H1 (cell line): ENCODE data around the gene MXRA8. TPM values are rescaled to one million over a fixed set of nuclear protein-coding genes. Genes with fewer than 3 reads are reported as not detected.
A peak's percentile ranks its signal among the peaks of the same experiment; 100 is the strongest.

Experiments
- CTCF ChIA-PET: fragments of 300-600 bp; sonication (Branson Sonifier 250); formaldehyde crosslinking; loops from one replicate; lab custom pipeline; 2021; ENCODE audit not compliant: partially characterized antibody; lab: Charles Lee
- POLR2A ChIA-PET: fragments of 300-600 bp; sonication (Branson Sonifier 250); formaldehyde crosslinking; loops from one replicate; lab custom pipeline; 2021; ENCODE audit warnings: inconsistent platforms; ENCODE audit not compliant: partially characterized antibody; lab: Charles Lee
- DNase-seq, 2 experiments: peaks; one replicate each; pipeline versions ENCODE4 v3.0.0 to v3.0.0-alpha.2; 2010 to 2022; ENCODE audit warnings: low spot score in 2 of 2, low read depth in 1 of 2, mixed read lengths in 1 of 2
- FAIRE-seq: peaks from 2 replicates; lab custom pipeline; 2011; peaks lifted over from hg19 to GRCh38; lab: Jason Lieb, UNC
- H2AFZ ChIP-seq: 2 replicates; pipeline ENCODE4 v1.8.1; 2012; ENCODE audit warnings: low read length, inconsistent platforms
- H2AK5ac ChIP-seq: 2 replicates; pipeline ENCODE4 v1.6.1; 2013; ENCODE audit warnings: low read depth, low read length
- H2BK120ac ChIP-seq: replicated peaks from 2 replicates; pipeline ENCODE3; 2013; ENCODE audit warnings: low read depth, low read length, inconsistent platforms
- H2BK12ac ChIP-seq: 2 replicates; pipeline ENCODE4 v1.6.1; 2013; ENCODE audit warnings: low read depth, low read length
- H2BK15ac ChIP-seq: 2 replicates; pipeline ENCODE4 v1.6.1; 2013; ENCODE audit warnings: low read length
- H2BK20ac ChIP-seq: 2 replicates; pipeline ENCODE4 v1.6.1; 2013; ENCODE audit warnings: low read length
- H2BK5ac ChIP-seq: 2 replicates; pipeline ENCODE4 v1.6.1; 2013; ENCODE audit warnings: low read depth, low read length
- H3K14ac ChIP-seq: 2 replicates; pipeline ENCODE4 v1.6.1; 2013; ENCODE audit warnings: inconsistent platforms; ENCODE audit not compliant: insufficient read length
- H3K18ac ChIP-seq: 2 replicates; pipeline ENCODE4 v1.6.1; 2013; ENCODE audit warnings: low read length; ENCODE audit errors: extremely low read depth
- H3K23ac ChIP-seq: 2 replicates; pipeline ENCODE4 v1.6.1; 2013; ENCODE audit warnings: inconsistent platforms; ENCODE audit not compliant: insufficient read length
- H3K23me2 ChIP-seq: 2 replicates; pipeline ENCODE4 v1.6.1; 2013; ENCODE audit warnings: low read depth, low read length
- H3K27ac ChIP-seq: 2 replicates; pipeline ENCODE4 v1.6.1; 2011; ENCODE audit warnings: low read depth, low read length, inconsistent platforms
- H3K27me3 ChIP-seq, 4 experiments: replicated peaks in 1 of 4; 1 replicate in 1 of 4; 2 replicates in 3 of 4; pipeline versions ENCODE4 v1.6.1 to v1.8.1; 2011 to 2013; ENCODE audit warnings: low read length in 3 of 4, mild to moderate bottlenecking in 3 of 4, inconsistent platforms in 2 of 4, mixed read lengths in 2 of 4, moderate library complexity in 1 of 4; ENCODE audit not compliant: control insufficient read depth in 3 of 4, insufficient read depth in 3 of 4; ENCODE audit errors: extremely low read depth in 1 of 4
- H3K36me3 ChIP-seq, 4 experiments: 2 replicates each; pipeline versions ENCODE4 v1.6.1 to v1.8.1; 2011 to 2013; ENCODE audit warnings: mild to moderate bottlenecking in 4 of 4, low read length in 3 of 4, moderate library complexity in 2 of 4, control low read depth in 1 of 4, inconsistent platforms in 1 of 4; ENCODE audit not compliant: insufficient read depth in 4 of 4, control insufficient read depth in 2 of 4
- H3K4ac ChIP-seq: replicated peaks from 2 replicates; pipeline ENCODE3; 2013; ENCODE audit warnings: low read length, low read depth, mixed read lengths, inconsistent platforms; ENCODE audit not compliant: insufficient read length
- H3K4me1 ChIP-seq, 4 experiments: replicated peaks in 1 of 4; 1 replicate in 1 of 4; 2 replicates in 3 of 4; pipeline versions ENCODE4 v1.6.1 to v1.8.1; 2011 to 2013; ENCODE audit warnings: low read length in 3 of 4, inconsistent platforms in 2 of 4, mixed read lengths in 1 of 4; ENCODE audit not compliant: insufficient read depth in 4 of 4, control insufficient read depth in 3 of 4
- H3K4me2 ChIP-seq, 2 experiments: 2 replicates each; pipeline versions ENCODE4 v1.6.1 to v1.8.1; 2011 to 2013; ENCODE audit warnings: low read depth in 2 of 2, low read length in 2 of 2, control low read depth in 1 of 2, inconsistent platforms in 1 of 2, mild to moderate bottlenecking in 1 of 2; ENCODE audit not compliant: insufficient read depth in 1 of 2
- H3K4me3 ChIP-seq, 4 experiments: fragments of 200-600, 300-600 bp in 1 of 4; sonication (generic), shearing (Covaris generic), sonication (Bioruptor Twin) in 1 of 4; 2 replicates each; pipeline versions ENCODE4 v1.5.1 to v1.8.1; 2011 to 2016; ENCODE audit warnings: low read length in 4 of 4, low read depth in 3 of 4, control low read depth in 2 of 4, inconsistent platforms in 2 of 4, mild to moderate bottlenecking in 2 of 4, mixed read lengths in 1 of 4, moderate library complexity in 1 of 4; ENCODE audit not compliant: insufficient read depth in 2 of 4; ENCODE audit errors: extremely low read depth in 1 of 4
- H3K56ac ChIP-seq: replicated peaks from 2 replicates; pipeline ENCODE3; 2013; ENCODE audit warnings: low read depth, mild to moderate bottlenecking, mixed read lengths, low read length, inconsistent platforms; ENCODE audit not compliant: insufficient read length
- H3K79me1 ChIP-seq: 2 replicates; pipeline ENCODE4 v1.6.1; 2013; ENCODE audit warnings: low read depth, low read length, control low read depth
- H3K79me2 ChIP-seq, 2 experiments: 2 replicates each; pipeline versions ENCODE4 v1.6.1 to v1.8.1; 2012 to 2013; ENCODE audit warnings: low read length in 2 of 2, mild to moderate bottlenecking in 2 of 2, inconsistent platforms in 1 of 2; ENCODE audit not compliant: insufficient read depth in 2 of 2, control insufficient read depth in 1 of 2
- H3K9ac ChIP-seq, 4 experiments: replicated peaks in 1 of 4; 1 replicate in 1 of 4; 2 replicates in 3 of 4; pipeline versions ENCODE4 v1.6.1 to v1.8.1; 2011 to 2013; ENCODE audit warnings: low read depth in 3 of 4, low read length in 3 of 4, control low read depth in 2 of 4, mild to moderate bottlenecking in 2 of 4, moderate library complexity in 2 of 4, inconsistent platforms in 1 of 4; ENCODE audit errors: extremely low read depth in 1 of 4
- H3K9me3 ChIP-seq, 2 experiments: 2 replicates each; pipeline versions ENCODE4 v1.6.1 to v1.8.1; 2012 to 2013; ENCODE audit warnings: mild to moderate bottlenecking in 2 of 2, moderate library complexity in 2 of 2, control low read depth in 1 of 2, inconsistent platforms in 1 of 2, low read depth in 1 of 2, low read length in 1 of 2, mixed read lengths in 1 of 2; ENCODE audit not compliant: insufficient read depth in 2 of 2
- H4K20me1 ChIP-seq, 2 experiments: replicated peaks in 1 of 2; 2 replicates each; pipeline versions ENCODE3 to v1.8.1; 2011 to 2013; ENCODE audit warnings: inconsistent platforms in 2 of 2, low read length in 2 of 2, mild to moderate bottlenecking in 1 of 2; ENCODE audit not compliant: insufficient read depth in 2 of 2, control insufficient read depth in 1 of 2
- H4K5ac ChIP-seq: 2 replicates; pipeline ENCODE4 v1.6.1; 2013; ENCODE audit warnings: low read length, low read depth, mixed read lengths, inconsistent platforms; ENCODE audit not compliant: insufficient read length
- H4K8ac ChIP-seq: 2 replicates; pipeline ENCODE4 v1.8.0; 2013; ENCODE audit warnings: mild to moderate bottlenecking, moderate library complexity, low read length, inconsistent platforms; ENCODE audit not compliant: insufficient read depth; ENCODE audit errors: extremely low read depth
- H4K91ac ChIP-seq: replicated peaks from 2 replicates; pipeline ENCODE3; 2013; ENCODE audit warnings: low read length, mixed read lengths, inconsistent platforms; ENCODE audit not compliant: insufficient read length
- CBX5 ChIP-seq: fragments of 300-800, 300-1000 bp; sonication (generic); IDR thresholded peaks from 2 replicates; pipeline ENCODE4 v1.7.1; 2016; ENCODE audit warnings: antibody characterized with exemption, low read length, low read depth
- CHD1 ChIP-seq: IDR thresholded peaks from 2 replicates; pipeline ENCODE4 v1.6.1; 2012; ENCODE audit warnings: low read depth, low read length, improper control_type of control experiment
- CHD2 ChIP-seq: IDR thresholded peaks from 2 replicates; pipeline ENCODE4 v1.6.1; 2012; ENCODE audit warnings: low read length, improper control_type of control experiment
- EZH2 ChIP-seq: fragments of 200-600 bp; sonication (generic); IDR thresholded peaks from 2 replicates; pipeline ENCODE4 v1.7.1; 2012; ENCODE audit warnings: low read depth, mild to moderate bottlenecking, moderate library complexity, low read length, inconsistent platforms; ENCODE audit not compliant: severe bottlenecking
- GTF2F1 ChIP-seq: IDR thresholded peaks from 2 replicates; pipeline ENCODE4 v1.6.1; 2012; ENCODE audit warnings: low read depth, low read length, improper control_type of control experiment, borderline replicate concordance
- KDM1A ChIP-seq: fragments of 200-600, 300-600 bp; sonication (generic); IDR thresholded peaks from 2 replicates; pipeline ENCODE4 v1.7.1; 2016; ENCODE audit warnings: mild to moderate bottlenecking, low read length, borderline replicate concordance
- KDM4A ChIP-seq: IDR thresholded peaks from one replicate; pipeline ENCODE4 v1.7.1; 2012; ENCODE audit warnings: low read depth, mild to moderate bottlenecking, moderate library complexity, low read length, inconsistent platforms; ENCODE audit not compliant: severe bottlenecking
- SAP30 ChIP-seq: fragments of 300-600 bp; sonication (generic); IDR thresholded peaks from 2 replicates; pipeline ENCODE4 v1.7.1; 2012; ENCODE audit warnings: low read length, moderate library complexity, mild to moderate bottlenecking, inconsistent platforms; ENCODE audit not compliant: insufficient read depth, insufficient replicate concordance
- SIN3A ChIP-seq, 2 experiments: IDR thresholded peaks in 1 of 2; conservative IDR thresholded peaks in 1 of 2; 2 replicates each; pipeline ENCODE4 v1.6.1; 2011 to 2012; ENCODE audit warnings: low read length in 2 of 2, improper control_type of control experiment in 1 of 2, low read depth in 1 of 2, mild to moderate bottlenecking in 1 of 2
- SP2 ChIP-seq: IDR thresholded peaks from 2 replicates; pipeline ENCODE4 v1.6.1; 2012; ENCODE audit warnings: mild to moderate bottlenecking, low read length, inconsistent platforms
- WGBS, 2 experiments: shearing (Covaris generic) in 1 of 2; methylation state at CpG; one replicate each; pipeline versions ENCODE4 v1.1.6 to v1.1.7; 2013 to 2015; ENCODE audit warnings: low lambda C conversion rate in 2 of 2, mixed read lengths in 2 of 2, inconsistent platforms in 1 of 2, low coverage in 1 of 2, missing lambda C conversion rate in 1 of 2; ENCODE audit not compliant: insufficient replicate concordance in 2 of 2, insufficient coverage in 1 of 2, insufficient read length in 1 of 2; ENCODE audit errors: extremely low coverage in 1 of 2, missing lambda C conversion rate in 1 of 2; 5-methylcytosine and 5-hydroxymethylcytosine counted together
- polyA plus RNA-seq, 7 experiments: library from polyadenylated mRNA; depleted of rRNA in 3 of 7; stranded (reverse) in 5 of 7; unstranded in 2 of 7; fragments of >200 nt in 5 of 7; fragments of 200-250 nt in 2 of 7; gene quantifications; 1 replicate in 5 of 7; 2 replicates in 1 of 7; 4 replicates in 1 of 7; pipeline versions ENCODE4 v1.2.1 to v1.2.3, GENCODE V29; 2011 to 2013; ENCODE audit warnings: missing spikeins in 2 of 7, mixed read lengths in 2 of 7
- total RNA-seq: library from RNA; stranded (reverse); fragmentation: NEBNext Ultra II Directional; extraction: Animal tissue kit (Norgen Biotek cat#: 25700); gene quantifications from 2 replicates; pipeline ENCODE4 v1.2.1, GENCODE V29; 2021
- TF ChIP-seq, protein P1 (sequence below): IDR thresholded peaks from 2 replicates; pipeline ENCODE4 v1.6.1; 2012; ENCODE audit warnings: inconsistent platforms

Gene MXRA8
- total and polyA plus RNA-seq, 2 of the 8 experiments (the other 6 are each of a cell fraction or from before 2014, with no cell fraction given), result 10.5 to 17.2 TPM

DNA sequence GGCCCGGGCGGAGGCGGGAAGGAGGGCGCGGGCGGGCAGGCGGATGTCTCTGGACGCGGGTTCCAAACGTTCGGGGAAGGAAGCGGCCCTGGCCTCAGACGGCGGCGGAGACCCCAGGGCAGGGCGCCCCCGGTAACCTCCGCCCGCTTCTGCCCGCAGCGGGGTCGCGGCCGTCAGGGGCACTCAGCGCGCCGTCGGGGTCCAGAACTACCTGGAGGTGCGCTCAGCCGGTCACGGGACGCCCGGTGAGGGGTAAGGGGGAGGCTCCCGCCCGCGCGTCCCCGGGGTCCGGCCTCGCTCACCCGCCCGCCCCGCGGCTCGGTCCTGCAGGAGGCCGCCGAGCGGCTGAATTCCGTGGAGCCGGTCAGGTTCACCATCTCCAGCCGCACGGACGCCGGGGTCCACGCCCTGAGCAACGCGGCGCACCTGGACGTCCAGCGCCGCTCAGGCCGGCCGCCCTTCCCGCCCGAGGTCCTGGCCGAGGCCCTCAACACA lies 49.6 kb downstream of the MXRA8 start:
- Histone ChIP-seq H3K4ac (no peak overlapping the region), H3K56ac (peak overlapping the region; percentile 16), H3K9me3 (no peaks in the 10 kb centered on the region), H2BK12ac (no peak overlapping the region), H3K79me1 (peaks cover 4% of the 10 kb centered on the region), H4K20me1 (peaks cover 5 to 26% of the 10 kb centered on the region in 2 experiments), H3K79me2 (peaks cover 0 to 6% of the 10 kb centered on the region in 2 experiments; a peak in 1 of 4 replicates), H3K14ac (no peak overlapping the region), H3K23ac (no peak overlapping the region), H2AK5ac (no peak overlapping the region), H2AFZ (no peak overlapping the region), H2BK120ac (no peak overlapping the region), H2BK20ac (no peak overlapping the region), H2BK15ac (no peak overlapping the region), H3K27ac (no peak overlapping the region; the same call in 1 of the 2 replicates), H3K4me1 (peaks cover 0 to 40% (median 31%) of the 10 kb centered on the region in 4 experiments; a peak in 6 of 7 replicates), H4K5ac (peak overlapping the region; percentile 83), H3K23me2 (peaks cover 21% of the 10 kb centered on the region; the same call in 1 of the 2 replicates), H4K8ac (no peak overlapping the region; the same call in 1 of the 2 replicates), H3K36me3 (peaks cover 12 to 32% (median 25%) of the 10 kb centered on the region in 4 experiments), H3K4me2 (peak overlapping the region; percentile 66 to 78), H4K91ac (no peak overlapping the region), H3K9ac (peak overlapping the region; percentile 45 to 71 (median 60); a peak in 6 of 7 replicates), H3K18ac (no peak overlapping the region; the same call in 1 of the 2 replicates), H2BK5ac (no peak overlapping the region; the same call in 1 of the 2 replicates), H3K27me3 (peaks cover 0 to 4% (median 1%) of the 10 kb centered on the region in 4 experiments; a peak in 1 of 7 replicates), H3K4me3 (peak overlapping the region; percentile 77 to 98 (median 87))
- DNase-seq, result peak in 1 of 2 experiments; percentile 78
- CTCF ChIA-PET, result interaction anchor here (1.1 to 1.5 kb wide), 4 partner anchors 8 to 97 kb away, joined by 3 to 8 read pairs (median 3); no protein-coding TSS in a partner anchor
- 1% methylated on average over 26 of the region's 66 CpGs; no CpG with 5 or more reads in 1 of the 2 experiments for WGBS, 2 experiments
- POLR2A ChIA-PET, result interaction anchor here (0.9 to 10.1 kb wide), 12 partner anchors 12 to 94 kb away, joined by 3 to 134 read pairs (median 4); partner anchors contain the start of genes CCNL2 and TAS1R3
- FAIRE-seq, result no peak
- TF ChIP-seq CHD1 (no peak), SIN3A (conservative IDR thresholded peaks at IDR 0.05 in 1 of 2, IDR thresholded peaks at IDR 0.05 in 1 of 2; ENCODE audit: low read depth in 1 of 2, low read length in 2 of 2) (0 out of 4 replicates have a peak, but pooled peaks of 1 of the 2 experiments have one; percentile 22), KDM4A (peak; percentile 6), SAP30 (no peak), CHD2 (no peak), GTF2F1 (no peak), SP2 (no peak), CBX5 (no peak), EZH2 (no peak), KDM1A (no peak)
- TF ChIP-seq, protein P1, sequence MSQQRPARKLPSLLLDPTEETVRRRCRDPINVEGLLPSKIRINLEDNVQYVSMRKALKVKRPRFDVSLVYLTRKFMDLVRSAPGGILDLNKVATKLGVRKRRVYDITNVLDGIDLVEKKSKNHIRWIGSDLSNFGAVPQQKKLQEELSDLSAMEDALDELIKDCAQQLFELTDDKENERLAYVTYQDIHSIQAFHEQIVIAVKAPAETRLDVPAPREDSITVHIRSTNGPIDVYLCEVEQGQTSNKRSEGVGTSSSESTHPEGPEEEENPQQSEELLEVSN, result peak; percentile 84
